Activated CD8-positive, alpha-beta memory T cell treated with anti-CD3 and anti-CD28 coated beads for 4 hours (primary cell): ENCODE data around the gene SLC9A4.

Experiments used
- DNase-seq, 2 donors: peaks; one replicate each; pipeline ENCODE4 v3.0.0-alpha.2; 2020; ENCODE audit warnings: low read depth in 2 of 2

The SLC9A4 gene

GRCh38 chr2:102455061-102455670 is 17.9 kb upstream of the SLC9A4 start:
- no peak for DNase-seq

GRCh38 chr2:102460467-102460866 is 12.6 kb upstream of the SLC9A4 start:
- no peak for DNase-seq

DNA sequence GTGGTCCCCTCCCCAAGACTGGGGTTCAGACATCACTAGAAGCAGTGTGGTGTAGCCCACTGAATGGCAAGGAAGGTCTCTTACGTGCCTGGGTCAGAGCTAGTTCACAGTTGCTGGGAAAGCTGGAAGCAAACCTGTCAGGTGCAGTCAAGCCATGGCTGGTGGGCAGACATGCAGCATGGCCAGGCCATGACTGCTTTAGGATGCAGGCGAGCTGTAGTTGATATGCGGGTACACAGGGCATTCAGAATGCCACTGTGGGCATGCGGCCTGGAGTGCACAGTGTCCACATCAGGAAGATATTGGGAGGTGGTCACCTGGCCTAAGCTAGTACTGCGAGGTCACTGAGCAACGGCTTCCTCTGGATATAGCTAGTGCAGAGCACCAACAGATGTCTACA is 11.8 kb upstream of the SLC9A4 start:
- no peak for DNase-seq

GRCh38 chr2:102463160-102463559 is 9.9 kb upstream of the SLC9A4 start:
- DNase-seq: no peak

DNA sequence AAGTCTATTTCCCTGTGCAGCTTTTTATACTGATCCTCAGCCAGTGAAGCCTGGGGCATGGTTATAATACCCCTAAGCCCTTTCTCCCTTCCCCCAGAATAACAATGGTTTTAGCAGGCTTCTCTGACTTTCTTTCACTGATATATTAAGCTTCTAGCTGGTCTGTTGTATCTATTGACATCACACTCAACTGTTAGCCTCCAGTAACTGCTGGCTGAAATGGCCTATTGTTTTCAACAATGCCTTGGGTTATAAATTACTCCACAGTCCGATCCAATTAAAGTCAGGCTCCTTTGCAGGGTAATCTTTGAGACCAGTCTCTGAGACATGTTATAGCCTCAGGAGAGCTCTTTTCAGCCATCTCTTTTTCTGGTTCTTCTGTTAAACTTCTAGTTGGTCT is 2.9 kb upstream of the SLC9A4 start:
- no peak for DNase-seq

DNA sequence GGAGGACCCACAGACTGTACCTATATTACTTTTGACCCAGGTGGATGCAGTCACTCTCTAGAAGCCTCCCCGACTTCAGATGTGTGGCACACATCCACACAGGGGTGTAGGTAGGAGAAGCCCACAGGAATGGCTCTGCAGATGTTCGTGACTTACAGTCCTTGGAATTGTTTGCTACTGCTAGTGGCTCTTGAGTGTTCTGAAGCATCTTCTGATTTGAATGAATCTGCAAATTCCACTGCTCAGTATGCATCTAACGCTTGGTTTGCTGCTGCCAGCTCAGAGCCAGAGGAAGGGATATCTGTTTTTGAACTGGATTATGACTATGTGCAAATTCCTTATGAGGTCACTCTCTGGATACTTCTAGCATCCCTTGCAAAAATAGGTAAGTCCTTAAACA is 605 bp downstream of the SLC9A4 start:
- no peak for DNase-seq

DNA sequence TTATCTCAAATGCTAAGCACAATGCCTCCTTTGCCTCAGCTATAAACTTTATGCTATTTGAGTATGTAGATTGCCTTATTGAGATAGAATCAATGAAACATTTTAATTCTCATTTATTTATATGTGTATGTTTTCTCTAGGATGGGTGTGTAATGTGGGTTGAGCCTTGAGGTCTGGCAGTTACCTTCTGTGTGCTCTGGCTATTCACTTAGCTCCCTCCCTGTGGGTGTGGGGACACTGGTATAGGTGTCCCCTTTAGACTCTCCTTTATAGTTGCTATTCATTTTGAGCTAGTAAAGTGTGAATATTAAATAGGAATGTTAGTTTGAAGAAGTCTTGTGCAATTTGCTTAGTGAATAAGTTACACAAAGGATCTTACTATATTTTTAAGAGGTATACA is 1.8 kb downstream of the SLC9A4 start:
- DNase-seq: no peak

DNA sequence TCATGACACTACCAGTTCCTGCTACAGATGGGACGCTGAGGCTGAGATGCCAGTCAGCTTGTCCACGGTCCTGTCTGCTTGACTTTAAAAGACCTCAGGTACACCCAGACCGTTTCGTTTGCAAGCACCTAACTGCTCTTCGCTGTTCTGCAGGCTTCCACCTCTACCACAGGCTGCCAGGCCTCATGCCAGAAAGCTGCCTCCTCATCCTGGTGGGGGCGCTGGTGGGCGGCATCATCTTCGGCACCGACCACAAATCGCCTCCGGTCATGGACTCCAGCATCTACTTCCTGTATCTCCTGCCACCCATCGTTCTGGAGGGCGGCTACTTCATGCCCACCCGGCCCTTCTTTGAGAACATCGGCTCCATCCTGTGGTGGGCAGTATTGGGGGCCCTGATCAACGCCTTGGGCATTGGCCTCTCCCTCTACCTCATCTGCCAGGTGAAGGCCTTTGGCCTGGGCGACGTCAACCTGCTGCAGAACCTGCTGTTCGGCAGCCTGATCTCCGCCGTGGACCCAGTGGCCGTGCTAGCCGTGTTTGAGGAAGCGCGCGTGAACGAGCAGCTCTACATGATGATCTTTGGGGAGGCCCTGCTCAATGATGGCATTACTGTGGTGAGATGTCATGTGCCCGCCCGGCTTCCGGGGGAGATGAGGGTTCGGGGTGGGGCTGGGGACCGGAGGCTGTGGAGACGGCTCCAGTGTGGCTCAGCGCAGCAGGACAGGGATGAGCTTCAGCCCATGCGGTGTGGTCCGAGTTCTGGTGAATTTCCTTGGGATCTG is 5.9 kb downstream of the SLC9A4 start:
- DNase-seq: no peak

DNA sequence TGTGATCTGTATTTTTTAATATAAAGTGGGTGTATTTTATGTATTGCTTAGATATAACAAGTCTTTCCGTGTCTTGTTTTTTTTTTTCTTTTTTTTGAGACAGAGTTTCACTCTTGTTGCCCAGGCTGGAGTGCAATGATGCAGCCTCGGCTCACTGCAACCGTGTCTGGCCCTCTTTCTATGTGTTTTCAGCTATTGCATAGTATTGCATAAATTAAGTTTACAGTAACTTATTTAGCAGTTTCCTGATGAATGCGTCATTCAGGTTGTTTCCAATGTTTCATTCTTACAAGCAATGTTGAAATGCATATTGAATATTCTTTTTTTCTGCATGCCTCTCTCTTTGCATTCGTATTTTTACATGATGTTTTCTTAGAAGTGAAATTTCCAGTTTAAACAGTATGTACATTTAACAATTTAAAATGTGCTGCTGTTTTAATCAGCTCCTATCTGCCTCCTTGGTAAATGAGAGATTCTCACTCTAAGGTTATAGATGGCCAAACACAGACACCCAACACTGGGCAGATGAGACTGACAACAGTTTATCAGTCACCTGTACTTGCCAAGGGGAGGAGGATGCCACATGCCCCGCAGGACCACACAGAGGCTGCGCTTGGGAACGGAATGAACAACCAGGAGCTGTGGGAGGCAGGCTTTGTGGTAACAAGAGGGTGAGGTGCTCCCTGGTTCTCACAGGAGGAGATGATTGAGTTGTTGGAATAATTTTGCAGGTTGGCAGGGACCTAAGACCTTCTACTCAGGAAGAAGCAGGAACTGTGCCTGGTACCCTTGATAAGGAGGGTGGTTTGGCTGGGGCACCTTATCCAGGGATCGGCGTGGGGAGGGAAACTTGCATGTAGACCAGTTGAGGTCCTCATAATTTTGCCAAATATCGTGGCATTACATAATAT is 7.5 kb downstream of the SLC9A4 start:
- DNase-seq: no peak

- DNase-seq: no peak
Measured at GRCh38 chr2:102481931-102482330, 8.9 kb downstream of the SLC9A4 start.

GRCh38 chr2:102483086-102483485 is 10.1 kb downstream of the SLC9A4 start:
- DNase-seq: no peak

- no peak for DNase-seq
Measured at GRCh38 chr2:102484310-102485061, 11.5 kb downstream of the SLC9A4 start.

GRCh38 chr2:102485147-102485785 is 12.2 kb downstream of the SLC9A4 start:
- no peak for DNase-seq

- DNase-seq: no peak
Measured at GRCh38 chr2:102486941-102487702, 14.1 kb downstream of the SLC9A4 start.

GRCh38 chr2:102487761-102488462 is 14.9 kb downstream of the SLC9A4 start:
- no peak for DNase-seq

DNA sequence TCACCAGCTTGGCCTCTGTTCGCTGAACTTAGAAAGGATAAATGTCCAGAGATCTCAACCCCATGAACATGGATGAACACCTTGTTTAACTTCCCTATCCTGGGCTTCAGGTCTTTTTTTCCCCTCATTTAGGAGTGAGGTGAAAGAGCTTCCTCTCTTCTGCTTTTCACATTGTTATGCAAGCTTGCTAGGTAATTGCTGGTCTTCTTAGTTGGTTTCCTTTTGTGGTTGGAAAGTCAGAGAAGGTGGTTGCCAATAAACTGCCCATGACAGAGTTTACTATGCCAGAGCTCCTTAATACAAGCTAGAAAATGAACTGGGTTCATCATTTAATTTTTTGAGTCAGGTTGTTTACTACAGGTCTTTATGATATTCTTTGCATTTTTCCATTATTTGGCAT is 16.6 kb downstream of the SLC9A4 start:
- DNase-seq: no peak

DNA sequence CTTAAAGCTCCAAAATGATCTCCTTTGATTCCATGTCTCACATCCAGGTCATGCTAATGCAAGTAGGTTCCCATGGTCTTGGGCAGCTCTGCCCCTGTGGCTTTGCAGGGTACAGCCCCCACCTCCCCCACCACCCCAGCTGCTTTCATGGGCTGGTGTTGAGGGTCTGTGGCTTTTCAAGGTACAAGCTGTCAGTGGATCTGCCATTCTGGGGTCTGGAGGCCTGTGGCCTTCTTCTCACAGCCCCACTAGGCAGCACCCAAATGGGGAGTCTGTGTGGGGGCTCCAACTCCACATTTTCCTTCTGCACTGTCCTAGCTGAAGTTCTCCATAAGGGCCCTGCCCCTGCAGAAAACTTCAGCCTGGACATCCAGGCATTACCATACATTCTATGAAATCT is 19.0 kb downstream of the SLC9A4 start:
- DNase-seq: no peak

DNA sequence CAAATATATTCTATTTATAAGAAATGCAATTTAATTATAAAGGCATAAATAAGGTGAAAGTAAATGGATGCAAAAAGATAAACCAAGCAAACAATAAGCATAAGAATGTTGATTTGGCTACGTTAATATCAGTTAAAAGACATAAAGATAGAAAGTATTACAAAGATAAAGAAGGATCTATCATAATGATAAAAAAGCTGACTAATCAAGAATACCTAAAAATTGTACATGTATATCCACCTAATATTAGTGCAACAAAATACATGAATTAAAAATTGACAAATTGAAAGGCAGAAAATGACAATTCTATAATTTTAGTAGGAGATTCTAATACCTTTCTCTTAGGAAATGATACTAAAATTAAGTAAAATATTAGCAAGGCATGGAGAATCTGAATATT is 21.5 kb downstream of the SLC9A4 start:
- no peak for DNase-seq

DNA sequence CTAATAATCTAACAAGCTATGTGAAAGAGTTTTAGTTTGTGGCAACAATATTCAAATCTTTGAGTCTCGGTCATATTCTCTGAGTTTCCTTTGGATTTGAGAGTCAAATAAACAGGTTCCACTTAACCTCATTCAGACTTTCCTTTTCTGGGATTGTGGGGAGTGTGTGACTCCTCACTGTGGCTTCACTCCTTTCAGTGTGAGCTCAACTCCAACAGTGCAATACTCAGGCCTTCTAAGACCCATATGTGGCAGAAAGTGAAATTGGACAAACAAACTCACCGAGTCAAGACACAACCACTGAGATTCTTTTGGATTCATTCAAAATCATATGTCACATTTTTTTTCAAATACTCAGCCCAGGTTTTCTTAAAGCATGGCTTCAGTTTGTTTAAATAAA is 25.4 kb downstream of the SLC9A4 start:
- DNase-seq: no peak

DNA sequence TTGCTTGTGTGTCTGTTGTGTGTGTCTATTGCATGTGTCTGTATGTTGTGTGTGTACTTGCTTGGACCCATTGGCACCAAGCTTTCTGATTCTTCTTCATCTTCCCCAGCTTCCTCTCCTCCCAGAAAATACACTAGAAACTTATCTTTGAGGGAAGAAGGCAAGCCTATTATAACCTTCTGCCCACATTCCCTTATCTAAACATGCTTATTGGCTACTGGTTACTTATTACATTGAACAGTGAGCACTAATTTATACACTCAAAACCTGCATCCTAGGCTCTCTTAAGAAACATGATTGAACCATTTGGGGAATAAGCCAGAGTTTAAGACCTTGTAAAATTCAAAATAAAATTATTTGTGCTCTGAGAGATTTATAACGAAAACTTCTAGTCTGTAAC is 26.5 kb downstream of the SLC9A4 start:
- no peak for DNase-seq
